ENCODE measurements around the gene CTBP1. TPM values are rescaled to one million over a fixed set of nuclear protein-coding genes. Genes with fewer than 3 reads are reported as not detected.

CTBP1 gene
- polyA plus RNA-seq, 1 donor from 2014 or later: 325 TPM

GRCh38 chr4:1198098-1198844 lies 50.7 kb downstream of the CTBP1 start:
- H3K9me2 ChIP-seq (ENCODE audit: insufficient read depth, low read length): no peaks in the 10 kb centered on the region
- H3K9ac ChIP-seq (ENCODE audit: low read length): no peak overlapping the region
- TF ChIP-seq, protein P1, sequence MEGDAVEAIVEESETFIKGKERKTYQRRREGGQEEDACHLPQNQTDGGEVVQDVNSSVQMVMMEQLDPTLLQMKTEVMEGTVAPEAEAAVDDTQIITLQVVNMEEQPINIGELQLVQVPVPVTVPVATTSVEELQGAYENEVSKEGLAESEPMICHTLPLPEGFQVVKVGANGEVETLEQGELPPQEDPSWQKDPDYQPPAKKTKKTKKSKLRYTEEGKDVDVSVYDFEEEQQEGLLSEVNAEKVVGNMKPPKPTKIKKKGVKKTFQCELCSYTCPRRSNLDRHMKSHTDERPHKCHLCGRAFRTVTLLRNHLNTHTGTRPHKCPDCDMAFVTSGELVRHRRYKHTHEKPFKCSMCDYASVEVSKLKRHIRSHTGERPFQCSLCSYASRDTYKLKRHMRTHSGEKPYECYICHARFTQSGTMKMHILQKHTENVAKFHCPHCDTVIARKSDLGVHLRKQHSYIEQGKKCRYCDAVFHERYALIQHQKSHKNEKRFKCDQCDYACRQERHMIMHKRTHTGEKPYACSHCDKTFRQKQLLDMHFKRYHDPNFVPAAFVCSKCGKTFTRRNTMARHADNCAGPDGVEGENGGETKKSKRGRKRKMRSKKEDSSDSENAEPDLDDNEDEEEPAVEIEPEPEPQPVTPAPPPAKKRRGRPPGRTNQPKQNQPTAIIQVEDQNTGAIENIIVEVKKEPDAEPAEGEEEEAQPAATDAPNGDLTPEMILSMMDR (IDR thresholded peaks at IDR 0.05; ENCODE audit: poor library complexity, severe bottlenecking): no peak
- no peak for TF ChIP-seq MXI1 (conservative IDR thresholded peaks at IDR 0.05; ENCODE audit: poor library complexity, severe bottlenecking)
- no peak for TF ChIP-seq EP300 (conservative IDR thresholded peaks at IDR 0.05; ENCODE audit: poor library complexity, severe bottlenecking)
- no peak overlapping the region for H3K27ac ChIP-seq (ENCODE audit: low read length)
- no peak overlapping the region for H2AFZ ChIP-seq (ENCODE audit: low read depth, low read length)
- H3K27me3 ChIP-seq (ENCODE audit: insufficient read depth, low read depth, low read length): no peaks in the 10 kb centered on the region
- no peaks in the 10 kb centered on the region for H3K79me2 ChIP-seq (replicated peaks; ENCODE audit: insufficient read depth, low read length)
- no peak overlapping the region for H3K4me3 ChIP-seq (ENCODE audit: low read length)
- H4K20me1 ChIP-seq (ENCODE audit: insufficient read depth): no peaks in the 10 kb centered on the region
- no peaks in the 10 kb centered on the region for H3K36me3 ChIP-seq (ENCODE audit: insufficient read depth, low read length)
- no peaks in the 10 kb centered on the region for H3F3A ChIP-seq (ENCODE audit: insufficient read depth, low read length, poor library complexity, severe bottlenecking)
- H3K4me2 ChIP-seq (ENCODE audit: low read length): no peak overlapping the region
- no peaks in the 10 kb centered on the region for H3K9me3 ChIP-seq (ENCODE audit: low read length)

GRCh38 chr4:1196421-1197183 lies 52.3 kb downstream of the CTBP1 start:
- H3K4me2 ChIP-seq (ENCODE audit: low read length): no peak overlapping the region
- H3K9ac ChIP-seq (ENCODE audit: low read length): no peak overlapping the region
- no peaks in the 10 kb centered on the region for H3K79me2 ChIP-seq (replicated peaks; ENCODE audit: insufficient read depth, low read length)
- TF ChIP-seq, protein P1 (IDR thresholded peaks at IDR 0.05; ENCODE audit: poor library complexity, severe bottlenecking): no peak
- TF ChIP-seq EZH2 (IDR thresholded peaks at IDR 0.05; ENCODE audit: borderline replicate concordance, insufficient read depth, low read length, poor library complexity, severe bottlenecking): no peak
- TF ChIP-seq TAF1 (IDR thresholded peaks at IDR 0.05; ENCODE audit: low read depth): no peak
- no peak for TF ChIP-seq SMC3 (conservative IDR thresholded peaks at IDR 0.05; ENCODE audit: poor library complexity)
- TF ChIP-seq MXI1 (conservative IDR thresholded peaks at IDR 0.05; ENCODE audit: poor library complexity, severe bottlenecking): no peak
- no peak for TF ChIP-seq POLR2AphosphoS5 (IDR thresholded peaks at IDR 0.05)
- no peak for TF ChIP-seq RAD21 (conservative IDR thresholded peaks at IDR 0.05)
- no peak for TF ChIP-seq REST (IDR thresholded peaks at IDR 0.05; ENCODE audit: borderline replicate concordance)
- no peak for TF ChIP-seq EP300 (conservative IDR thresholded peaks at IDR 0.05; ENCODE audit: poor library complexity, severe bottlenecking)
- no peaks in the 10 kb centered on the region for H3F3A ChIP-seq (ENCODE audit: insufficient read depth, low read length, poor library complexity, severe bottlenecking)
- no peak overlapping the region for H3K27ac ChIP-seq (ENCODE audit: low read length)
- H3K36me3 ChIP-seq (ENCODE audit: insufficient read depth, low read length): no peaks in the 10 kb centered on the region
- no peaks in the 10 kb centered on the region for H4K20me1 ChIP-seq (ENCODE audit: insufficient read depth)
- no peaks in the 10 kb centered on the region for H3K9me2 ChIP-seq (ENCODE audit: insufficient read depth, low read length)
- H3K9me3 ChIP-seq (ENCODE audit: low read length): no peaks in the 10 kb centered on the region
- no peaks in the 10 kb centered on the region for H3K27me3 ChIP-seq (ENCODE audit: insufficient read depth, low read depth, low read length)
- no peak overlapping the region for H3K4me3 ChIP-seq (ENCODE audit: low read length)
- no peak overlapping the region for H2AFZ ChIP-seq (ENCODE audit: low read depth, low read length)
